Stimulated activated CD4-positive, alpha-beta T cell treated with anti-CD3 and anti-CD28 coated beads, Interleukin-1b, Interleukin-23, amount 100 ng/mL, for 24 hours (primary cell): Measurements from ENCODE around the gene TNKS1BP1.
"Not testable (repeated sequence)": the region's sequence is repeated elsewhere in the genome, so short reads cannot be mapped to it uniquely, and the experiment has no call there.

Source experiments
- DNase-seq, 4 experiments: peaks; one replicate each; pipeline ENCODE4 v3.0.0-alpha.2; 2020; ENCODE audit warnings: low read depth in 4 of 4, low spot score in 1 of 4

The TNKS1BP1 gene

GRCh38 chr11:57324886-57325734 is at the start of gene TNKS1BP1:
TSS of gene TNKS1BP1 (minus strand) at chr11:57324952. CDS start at chr11:57321885, 3,067 bp downstream.
- DNase-seq, result peak; percentile 76 to 90 (median 87)

- no peak for DNase-seq
These were observed 48.4 kb upstream of the TNKS1BP1 start for GRCh38 chr11:57373146-57373545.

- no peak for DNase-seq
These were observed 46.2 kb upstream of the TNKS1BP1 start for GRCh38 chr11:57370941-57371340.

GRCh38 chr11:57370251-57370650 is 45.5 kb upstream of the TNKS1BP1 start:
- no peak for DNase-seq

GRCh38 chr11:57368845-57369232 is 44.1 kb upstream of the TNKS1BP1 start:
- no peak for DNase-seq

- no peak for DNase-seq
These were observed 43.5 kb upstream of the TNKS1BP1 start for GRCh38 chr11:57368106-57368844.

- DNase-seq, result no peak
These were observed 40.3 kb upstream of the TNKS1BP1 start for GRCh38 chr11:57364851-57365660.

- DNase-seq, result no peak
These were observed 38.7 kb upstream of the TNKS1BP1 start for GRCh38 chr11:57363131-57364080.

GRCh38 chr11:57361926-57362325 is 37.2 kb upstream of the TNKS1BP1 start:
- no peak for DNase-seq

- not testable (repeated sequence) for DNase-seq
These were observed 36.7 kb upstream of the TNKS1BP1 start for GRCh38 chr11:57361420-57361819.

- no peak for DNase-seq
These were observed 36.2 kb upstream of the TNKS1BP1 start for GRCh38 chr11:57360991-57361390.

- no peak for DNase-seq
These were observed 35.3 kb upstream of the TNKS1BP1 start for GRCh38 chr11:57359896-57360690.

GRCh38 chr11:57359396-57359795 is 34.6 kb upstream of the TNKS1BP1 start:
- DNase-seq, result no peak

- DNase-seq, result no peak
These were observed 34.2 kb upstream of the TNKS1BP1 start for GRCh38 chr11:57358991-57359390.

- DNase-seq, result no peak
These were observed 33.8 kb upstream of the TNKS1BP1 start for GRCh38 chr11:57358543-57358961.

- DNase-seq, result no peak
These were observed 33.1 kb upstream of the TNKS1BP1 start for GRCh38 chr11:57357856-57358255.

GRCh38 chr11:57357310-57357709 is 32.6 kb upstream of the TNKS1BP1 start:
- DNase-seq, result no peak

- no peak for DNase-seq
These were observed 31.5 kb upstream of the TNKS1BP1 start for GRCh38 chr11:57356268-57356667.

GRCh38 chr11:57354699-57355098 is 29.9 kb upstream of the TNKS1BP1 start:
- no peak for DNase-seq
